ENCODE results near the gene ZNF263.

ZNF263 gene

DNA sequence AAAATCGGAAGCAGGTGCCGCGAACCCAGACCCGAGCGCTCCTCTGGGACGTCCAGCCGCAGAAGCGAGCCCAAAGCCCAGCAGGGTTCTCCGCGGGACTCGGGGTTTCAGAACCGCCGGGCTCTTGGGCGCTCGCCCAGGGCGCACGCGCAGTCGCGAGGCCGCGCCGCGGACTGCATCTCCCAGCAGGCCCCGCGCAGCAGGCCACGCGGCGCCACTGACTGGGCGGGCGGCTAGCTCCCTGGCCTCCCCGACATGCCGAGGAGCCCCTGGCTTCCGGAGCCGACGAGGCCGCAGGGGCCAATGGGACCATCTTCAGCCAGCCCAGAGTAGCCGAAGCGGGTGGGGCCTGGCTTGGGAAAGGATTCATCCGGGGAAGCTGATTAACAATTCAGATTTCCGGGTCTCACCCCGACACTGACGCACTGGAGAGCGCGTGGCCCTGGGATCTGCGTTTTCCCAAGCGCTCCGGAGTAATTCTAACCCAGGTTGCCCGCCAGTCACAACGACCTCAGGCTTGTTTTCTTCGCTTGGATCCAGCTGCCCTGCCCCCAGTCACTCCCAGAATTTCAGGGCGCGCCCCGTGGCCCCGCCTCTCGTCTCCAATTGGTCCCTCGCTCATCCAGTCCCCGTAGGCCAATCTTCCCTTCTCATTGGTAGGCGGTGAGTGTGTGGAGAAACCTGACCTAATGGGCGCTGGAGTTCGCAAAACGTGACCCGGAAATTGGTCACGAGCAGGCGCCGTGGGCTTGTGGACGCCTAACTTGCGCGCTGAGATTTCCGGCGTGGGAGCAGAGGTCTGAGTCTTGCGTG, at the start of gene ZNF263:
Gene ZNF263, plus strand, starts transcription at position 762 of the 813 bp plus-strand sequence. CDS start 328 bp downstream, outside the sequence.
- DNase-seq = peak; percentile 94 to 96

DNA sequence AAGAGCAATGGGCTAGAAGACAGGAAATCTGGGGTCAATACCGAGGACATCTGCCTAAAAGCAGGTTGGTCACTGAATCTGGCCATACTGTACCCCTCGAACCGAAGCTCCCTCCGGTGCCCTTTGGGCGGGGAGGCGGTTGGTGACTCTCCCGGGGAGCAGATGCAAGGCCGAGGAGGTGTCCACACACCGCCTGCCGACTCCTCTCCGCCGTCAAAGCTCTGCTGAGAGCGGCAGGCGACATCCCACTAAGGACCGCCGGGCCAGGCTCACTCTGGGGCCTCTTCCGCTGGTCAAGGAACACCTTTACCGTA, 48.8 kb upstream of the ZNF263 start:
- no peak for DNase-seq

DNA sequence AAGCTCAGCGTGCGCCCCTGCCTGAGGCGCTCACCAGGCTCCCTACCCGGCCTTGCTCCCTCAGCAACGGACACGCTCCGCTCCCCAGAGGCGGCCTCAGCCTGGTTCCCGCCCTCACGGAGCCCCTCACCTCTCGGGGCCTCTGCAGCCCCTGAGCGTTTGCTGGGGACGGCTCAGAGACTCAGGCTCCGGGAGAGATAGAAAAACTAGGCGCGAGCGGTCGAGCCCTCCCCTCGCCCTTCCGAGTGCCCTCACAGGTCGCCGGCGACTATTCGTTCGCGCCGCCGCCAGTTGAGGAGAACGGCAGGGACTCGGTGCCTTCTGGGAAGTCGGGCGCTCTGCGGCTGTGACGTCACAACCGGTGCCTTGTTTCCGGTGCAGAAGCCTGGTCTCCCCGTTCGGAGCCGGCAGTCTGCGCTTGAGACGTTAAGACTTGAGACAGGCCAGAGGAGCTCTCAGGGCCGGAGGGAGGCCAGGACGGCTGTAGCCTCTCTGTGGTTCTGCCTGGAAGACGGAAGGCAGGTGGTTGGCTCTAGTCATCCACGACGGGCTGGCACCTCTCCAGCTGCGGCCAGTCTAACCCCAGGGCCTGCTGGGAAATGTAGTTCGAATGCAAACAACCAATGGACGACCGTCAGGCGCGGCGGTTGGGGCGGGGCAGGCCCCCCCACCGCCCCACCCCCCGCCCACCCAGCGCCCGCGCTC, 48.3 kb upstream of the ZNF263 start, which contains the start of gene ZNF200:
Gene ZNF200, minus strand, starts transcription at position 302 of the 705 bp plus-strand sequence. CDS start 1,403 bp downstream, outside the sequence.
- peak; percentile 95 for DNase-seq

DNA sequence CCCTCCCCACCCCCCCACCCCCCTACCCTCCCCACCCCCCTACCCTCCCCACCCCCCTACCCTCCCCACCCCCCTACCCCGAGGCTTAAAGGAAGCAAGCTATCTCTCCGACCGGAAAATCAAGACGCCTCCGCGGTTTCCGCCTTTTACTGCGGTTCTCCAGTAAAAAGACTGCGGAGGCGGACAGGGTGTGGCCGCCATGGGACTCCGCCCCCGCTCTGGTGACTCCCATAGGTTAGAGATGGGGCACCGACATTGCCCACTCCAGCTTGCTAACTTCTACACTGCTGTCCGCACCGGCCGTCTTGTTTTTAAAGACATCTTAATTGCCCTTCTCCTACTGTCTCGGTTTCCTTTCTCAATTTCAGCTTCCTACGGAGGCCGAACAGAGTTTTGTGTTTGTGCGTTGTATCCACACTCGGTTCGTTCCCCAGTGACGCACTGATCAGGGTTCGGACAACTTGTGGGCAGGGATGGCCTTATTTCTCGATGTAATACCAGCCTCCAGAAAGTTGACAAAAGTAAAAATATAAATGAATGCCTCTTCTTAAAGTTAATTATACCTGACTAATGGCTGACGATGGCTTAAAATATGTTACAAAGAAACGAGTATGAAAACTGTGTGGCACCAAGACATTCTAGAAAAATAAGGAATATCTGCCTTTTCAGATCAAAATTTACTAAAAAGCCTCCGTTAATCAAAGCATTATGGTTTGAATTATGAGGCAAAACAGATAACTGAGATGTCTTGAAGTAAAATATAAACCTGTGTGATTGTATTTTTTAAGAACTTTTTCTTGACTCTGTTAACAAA, 47.2 kb upstream of the ZNF263 start:
- DNase-seq = peak; percentile 56 to 57

DNA sequence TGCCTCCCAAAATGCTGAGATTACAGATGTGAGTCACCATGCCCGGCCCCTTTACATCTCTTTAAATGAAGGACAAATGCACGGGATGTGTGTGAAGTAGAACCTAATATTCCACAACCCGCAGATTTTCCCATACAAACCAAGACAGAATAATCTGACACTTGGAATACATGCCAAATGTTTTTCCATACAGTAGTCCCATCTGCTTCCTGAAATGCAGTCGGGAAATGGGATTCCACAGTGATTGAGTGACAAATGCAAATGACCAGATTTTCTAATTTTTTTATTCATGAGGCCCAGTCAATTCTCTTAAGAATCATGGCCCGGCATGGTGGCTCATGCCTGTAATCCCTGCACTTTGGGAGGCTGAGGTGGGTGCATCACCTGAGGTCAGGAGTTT, 41.5 kb upstream of the ZNF263 start:
- DNase-seq = no peak

DNA sequence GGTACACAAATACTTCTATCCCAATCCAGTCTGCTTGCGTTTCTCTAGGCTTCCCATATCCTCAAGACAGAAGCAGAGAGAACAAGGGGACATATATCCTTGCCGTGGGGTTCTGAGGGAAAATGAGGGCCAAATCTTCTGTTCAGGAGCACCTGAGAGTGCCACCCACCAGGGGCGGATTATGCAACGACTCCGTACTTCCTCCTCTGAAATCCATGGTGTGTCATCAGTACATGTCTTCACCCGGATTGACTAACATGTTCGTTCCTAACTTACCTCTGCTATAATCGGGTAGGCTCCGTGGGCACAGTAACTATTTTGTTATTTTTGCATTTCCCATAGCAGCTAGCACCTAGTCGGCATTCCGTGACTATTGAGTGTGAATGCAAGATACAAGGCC, 40.6 kb upstream of the ZNF263 start:
- DNase-seq = peak in 1 of 2 donors; percentile 21

DNA sequence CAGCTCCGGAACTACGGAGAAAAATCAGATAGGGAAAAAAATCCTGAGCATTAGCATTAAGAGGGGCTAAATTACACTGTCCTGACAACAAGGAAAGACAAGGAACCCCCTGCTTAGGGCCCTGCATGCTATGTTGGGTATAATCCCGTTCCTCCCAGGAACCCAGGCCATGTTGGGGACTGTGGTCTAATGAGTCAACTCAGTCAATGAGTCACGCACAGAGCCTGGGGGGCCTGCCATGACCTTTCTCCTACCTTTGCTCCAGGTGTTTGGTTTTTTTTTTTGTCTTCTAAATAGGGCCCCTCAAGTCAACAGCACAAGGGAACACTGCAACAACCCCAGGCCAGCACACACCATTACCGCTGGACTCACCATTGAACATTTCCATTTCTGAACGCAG, 39.4 kb upstream of the ZNF263 start:
- no peak for DNase-seq

DNA sequence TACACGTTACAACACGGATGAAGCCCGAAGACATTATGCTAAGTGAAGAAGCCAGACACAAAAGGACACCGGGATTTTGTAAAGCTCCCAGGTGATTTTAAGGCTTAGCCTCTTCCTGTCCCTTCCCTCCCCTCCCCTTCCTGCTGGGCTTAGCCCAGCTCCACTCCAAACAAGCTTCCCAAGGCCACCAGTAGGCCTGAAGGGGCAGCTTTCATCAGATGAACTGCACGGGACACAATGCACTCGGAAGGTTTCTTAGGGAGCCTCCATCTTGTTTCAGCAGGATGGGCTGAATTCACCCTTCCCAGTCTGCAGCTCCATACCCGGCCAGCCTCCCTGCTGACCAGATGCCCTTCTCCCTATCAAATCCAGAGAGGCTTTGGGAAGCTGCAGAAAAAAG, 37.3 kb upstream of the ZNF263 start:
- DNase-seq = no peak

DNA sequence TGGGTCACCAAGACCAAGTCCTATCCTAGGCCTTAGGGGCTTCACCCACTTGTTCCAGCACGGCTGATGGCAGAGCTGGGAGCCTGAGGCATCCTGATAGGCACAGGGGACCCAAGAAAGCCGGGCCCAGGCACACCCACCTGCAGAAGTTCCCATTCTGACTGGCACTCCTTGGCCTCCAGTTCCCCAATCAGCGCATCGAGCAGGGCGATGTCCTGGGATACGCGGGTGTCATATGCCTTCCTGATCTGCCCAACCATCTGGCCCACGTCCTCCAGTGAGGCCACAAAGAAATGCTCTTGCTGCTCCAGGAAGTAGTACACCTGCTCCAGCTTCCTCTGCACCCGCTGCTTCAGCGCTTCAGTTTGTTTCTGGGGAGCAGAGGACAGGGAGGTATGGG, 36.4 kb upstream of the ZNF263 start:
- DNase-seq = no peak

DNA sequence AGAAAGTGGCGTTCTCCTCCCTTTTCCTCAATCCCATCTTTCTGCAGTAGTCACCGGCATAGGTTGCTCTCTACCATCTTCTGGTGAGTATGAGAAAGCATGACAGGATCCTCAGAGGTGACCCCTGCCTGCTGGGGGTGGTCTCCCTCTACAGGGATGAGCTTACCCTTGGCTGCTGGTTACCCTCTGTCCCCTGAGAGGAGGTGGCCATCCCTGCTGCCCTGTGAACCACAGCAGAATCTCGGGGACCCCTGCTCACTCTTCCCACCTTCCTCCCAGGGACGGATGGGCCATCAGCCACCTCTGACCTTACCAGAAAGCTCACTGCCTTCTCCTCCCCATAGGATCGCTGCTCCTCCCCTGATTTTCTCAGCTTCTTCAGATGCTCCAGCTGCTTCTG, 34.7 kb upstream of the ZNF263 start:
- DNase-seq = no peak

DNA sequence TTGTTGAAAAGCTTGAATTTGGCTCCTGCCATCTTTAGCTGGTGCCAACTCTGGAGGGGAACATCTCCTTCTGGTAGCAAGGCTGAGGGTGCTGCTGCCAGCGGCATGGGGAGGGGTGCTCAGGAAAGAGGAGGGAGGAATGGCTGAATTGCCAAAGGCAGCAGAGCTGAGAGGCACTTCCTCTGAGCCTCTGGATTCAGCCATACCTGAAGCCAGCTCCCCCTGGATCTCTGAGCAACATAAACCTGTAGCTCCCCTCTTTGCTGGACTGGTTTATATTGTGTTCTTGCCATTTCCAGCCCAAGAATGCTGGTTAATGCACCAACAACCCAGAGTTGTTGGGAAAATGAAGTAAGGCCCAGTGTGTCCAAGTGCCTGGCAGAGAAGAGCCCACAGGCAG, 34.3 kb upstream of the ZNF263 start:
- DNase-seq = no peak

DNA sequence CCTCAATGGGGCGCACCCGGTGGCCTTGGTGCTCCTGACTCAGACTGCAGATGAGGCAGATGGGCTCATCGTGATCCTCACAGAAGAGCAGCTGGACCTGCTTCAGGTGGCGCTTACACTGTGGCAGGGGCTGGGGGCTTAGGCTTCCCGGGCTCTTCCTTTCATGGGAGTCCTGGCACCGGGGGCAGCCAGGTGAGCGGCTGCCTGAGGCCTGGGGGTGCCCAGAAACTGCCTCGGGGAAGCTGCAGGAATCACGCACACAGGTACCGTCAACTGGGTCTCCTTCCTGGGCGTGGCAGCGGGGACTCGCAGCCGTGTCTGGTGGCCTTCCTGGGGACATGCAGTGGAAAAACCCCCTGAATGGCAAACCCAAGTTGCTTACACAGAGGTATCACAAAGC, 33.8 kb upstream of the ZNF263 start:
- no peak for DNase-seq

DNA sequence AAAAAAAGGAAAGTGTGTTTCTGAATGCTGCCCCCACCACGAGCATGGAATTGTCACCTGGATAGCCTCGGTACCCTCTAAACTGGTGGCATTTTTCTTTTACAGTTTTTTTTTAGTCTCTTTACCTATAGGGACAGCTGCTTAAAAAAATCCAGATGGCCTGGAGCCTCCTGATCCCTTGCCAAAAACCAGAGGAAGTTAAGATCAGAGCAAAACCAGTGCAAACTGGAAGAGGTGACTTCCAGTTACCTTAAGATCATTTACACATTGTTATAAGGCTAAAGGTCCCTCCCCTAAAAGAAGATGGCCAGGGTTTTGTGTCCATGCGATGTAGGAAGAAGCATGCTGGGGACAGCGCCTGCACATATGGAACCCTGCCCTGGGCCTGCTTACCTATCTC, 30.3 kb upstream of the ZNF263 start:
- no peak for DNase-seq

DNA sequence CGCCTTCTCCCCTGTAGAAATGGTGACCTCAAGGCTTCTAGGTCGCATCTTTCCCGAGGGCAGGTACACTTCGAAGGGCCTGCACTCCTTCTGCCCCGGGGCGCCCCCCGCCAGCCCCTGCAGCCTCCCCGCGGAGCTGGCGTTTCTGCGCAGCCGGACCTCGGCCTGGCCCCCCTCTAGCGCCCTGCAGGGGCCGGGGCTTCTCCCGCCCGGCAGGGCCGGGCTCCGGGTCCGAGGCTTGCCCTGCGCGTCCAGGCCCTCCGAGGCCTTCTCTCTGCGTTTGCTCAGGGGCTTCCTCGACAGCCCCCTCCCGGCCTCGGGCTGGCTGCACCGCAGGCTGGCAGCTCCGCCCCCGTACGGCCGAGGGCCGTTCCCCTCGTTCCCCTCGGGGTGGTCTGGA, 29.0 kb upstream of the ZNF263 start:
- DNase-seq = no peak

DNA sequence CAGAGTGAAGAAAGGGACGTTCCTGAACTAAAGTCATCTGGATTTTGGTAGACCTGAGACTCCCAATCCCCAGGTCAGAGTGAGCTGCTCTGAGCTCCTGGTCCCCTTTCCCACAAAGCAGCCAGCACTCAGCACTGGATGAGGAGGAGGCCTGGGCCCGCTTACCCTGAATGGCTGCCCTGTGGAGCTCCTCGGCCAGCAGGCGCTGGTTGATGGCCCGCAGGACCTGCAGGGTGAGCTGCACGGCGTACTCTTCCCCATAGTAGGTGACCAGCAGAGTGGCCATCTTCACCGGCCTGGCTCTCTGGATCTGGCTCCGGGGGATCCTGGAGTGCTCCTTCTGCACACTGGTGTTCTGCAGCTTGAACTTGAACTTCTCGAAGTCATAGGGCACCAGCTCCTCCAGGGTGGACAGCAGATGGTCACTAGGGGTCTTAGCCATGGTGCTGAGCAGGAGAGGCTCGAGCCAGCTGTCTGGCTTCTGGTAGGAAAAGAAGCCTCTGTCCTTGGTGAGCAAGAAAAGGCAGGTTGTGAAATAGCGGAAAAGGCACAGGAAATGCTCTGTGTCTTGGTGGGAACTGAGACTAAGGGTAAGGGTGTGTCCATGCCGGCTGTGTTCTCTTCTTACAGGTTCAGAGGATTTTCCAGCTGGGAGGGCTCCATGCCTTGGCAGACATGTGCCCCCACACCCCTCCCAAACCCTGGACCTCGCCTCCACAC, 27.0 kb upstream of the ZNF263 start, which contains the start of gene MEFV:
Gene MEFV, minus strand, starts transcription at position 488 of the 720 bp plus-strand sequence. Its CDS starts 46 bp downstream, at position 442.
- peak in 1 of 2 donors; percentile 56 for DNase-seq

DNA sequence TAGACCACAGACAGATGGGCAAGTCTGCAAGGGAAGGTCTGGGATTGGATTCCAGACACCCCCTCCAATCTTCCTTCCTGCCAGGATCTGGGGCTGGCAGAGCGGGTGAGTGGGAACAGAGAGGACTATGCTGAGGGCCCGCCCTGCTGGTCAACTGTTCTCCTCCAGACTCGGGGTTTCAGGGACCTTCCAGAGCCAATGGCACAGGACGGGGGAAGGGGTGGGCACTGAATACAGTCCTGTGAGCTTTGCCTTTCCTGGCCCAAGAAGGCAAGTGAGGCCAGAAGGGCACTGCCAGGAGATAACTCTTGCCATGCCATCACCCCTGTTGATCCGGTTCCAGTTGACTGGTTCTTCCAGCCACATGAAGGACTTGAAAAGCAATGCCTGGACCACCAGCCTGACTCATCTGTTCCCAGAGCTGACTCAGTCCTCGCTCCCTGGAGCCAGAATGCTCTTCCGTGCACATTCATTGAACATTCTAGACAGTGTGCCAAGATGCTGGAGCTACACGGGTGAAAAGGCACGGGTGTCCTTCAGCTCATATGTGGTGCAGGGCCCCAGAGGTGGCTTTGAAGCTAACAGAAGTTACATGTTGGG, 26.3 kb upstream of the ZNF263 start:
- no peak for DNase-seq

DNA sequence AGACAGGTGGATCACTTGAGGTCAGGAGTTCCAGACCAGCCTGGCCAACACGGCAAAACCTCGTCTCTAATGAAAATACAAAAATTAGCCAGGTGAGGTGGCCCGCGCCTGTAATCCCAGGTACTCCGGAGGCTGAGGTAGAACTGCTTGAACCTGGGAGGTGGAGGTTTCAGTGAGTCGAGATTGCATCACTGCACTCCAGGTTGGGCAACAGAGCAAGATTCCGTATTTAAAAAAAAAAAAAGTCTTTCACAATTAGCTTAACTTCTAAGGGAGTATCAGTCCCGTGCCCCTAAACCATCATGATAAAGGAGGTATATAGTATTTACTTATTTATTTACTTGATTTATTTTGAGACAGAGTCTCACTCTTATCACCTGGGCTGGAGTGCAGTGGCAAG, 23.5 kb upstream of the ZNF263 start:
- no peak for DNase-seq

DNA sequence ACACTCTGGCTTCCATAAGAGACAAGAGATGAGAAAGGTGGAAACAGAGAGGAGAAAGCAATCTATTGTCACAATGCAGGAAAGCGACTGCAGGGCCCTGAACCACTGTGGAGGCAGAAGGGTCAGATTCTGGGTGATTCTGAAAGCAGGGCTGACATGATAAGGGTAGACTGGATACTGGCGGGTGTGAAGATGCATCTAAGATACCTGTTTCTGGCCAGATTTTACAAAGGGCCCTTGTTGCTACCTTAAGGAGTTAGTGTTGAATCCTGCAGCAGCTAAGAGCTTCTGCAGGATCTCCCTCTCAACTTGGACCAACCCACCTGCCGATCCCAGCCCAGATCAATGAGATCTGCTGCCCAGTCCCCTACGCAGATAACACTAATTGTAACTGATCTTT, 20.8 kb upstream of the ZNF263 start:
- no peak for DNase-seq

DNA sequence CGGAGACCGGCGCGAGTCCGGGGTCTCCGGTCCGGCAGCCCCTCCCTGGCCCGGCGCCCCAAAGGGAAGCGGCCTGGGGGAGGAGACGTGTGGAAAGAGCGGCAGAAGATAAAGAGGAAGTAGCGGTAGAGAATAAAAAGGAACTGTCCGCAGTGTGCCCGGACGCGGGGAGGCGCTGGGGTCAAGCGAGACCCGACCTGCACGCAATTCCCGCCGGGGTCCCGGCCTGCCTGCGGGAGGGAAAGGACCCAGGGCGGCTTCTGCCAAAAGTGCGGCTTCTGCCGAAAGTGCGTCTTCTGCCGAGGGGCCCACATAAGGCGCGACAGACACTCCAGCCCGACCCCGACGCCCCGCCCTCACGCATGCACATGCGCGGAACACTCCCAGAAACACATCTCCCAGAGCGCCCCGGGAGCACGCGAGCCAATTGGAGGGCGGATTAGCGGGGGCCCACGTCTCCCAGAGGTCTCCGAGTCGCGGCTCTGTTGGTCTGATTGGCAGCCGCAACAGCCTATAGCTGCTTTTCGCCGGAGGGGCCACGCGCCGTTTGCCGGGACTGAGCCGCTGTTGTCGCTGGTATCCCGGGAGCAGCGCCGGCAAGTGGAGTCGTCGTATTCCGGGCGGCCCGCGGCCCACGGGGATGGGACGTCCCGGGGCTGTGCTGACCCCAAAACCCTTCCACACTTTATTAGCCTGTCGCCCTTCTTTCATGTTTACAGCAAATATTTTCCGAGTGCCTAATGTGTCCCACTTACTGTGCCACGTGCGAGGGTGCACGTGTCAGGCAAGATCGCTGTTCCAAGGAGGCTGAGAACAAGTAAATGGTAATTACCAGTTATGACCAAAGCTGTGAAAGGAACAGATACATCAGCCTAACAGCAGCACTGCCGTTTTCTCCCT, 18.9 kb upstream of the ZNF263 start:
- peak; percentile 98 for DNase-seq

DNA sequence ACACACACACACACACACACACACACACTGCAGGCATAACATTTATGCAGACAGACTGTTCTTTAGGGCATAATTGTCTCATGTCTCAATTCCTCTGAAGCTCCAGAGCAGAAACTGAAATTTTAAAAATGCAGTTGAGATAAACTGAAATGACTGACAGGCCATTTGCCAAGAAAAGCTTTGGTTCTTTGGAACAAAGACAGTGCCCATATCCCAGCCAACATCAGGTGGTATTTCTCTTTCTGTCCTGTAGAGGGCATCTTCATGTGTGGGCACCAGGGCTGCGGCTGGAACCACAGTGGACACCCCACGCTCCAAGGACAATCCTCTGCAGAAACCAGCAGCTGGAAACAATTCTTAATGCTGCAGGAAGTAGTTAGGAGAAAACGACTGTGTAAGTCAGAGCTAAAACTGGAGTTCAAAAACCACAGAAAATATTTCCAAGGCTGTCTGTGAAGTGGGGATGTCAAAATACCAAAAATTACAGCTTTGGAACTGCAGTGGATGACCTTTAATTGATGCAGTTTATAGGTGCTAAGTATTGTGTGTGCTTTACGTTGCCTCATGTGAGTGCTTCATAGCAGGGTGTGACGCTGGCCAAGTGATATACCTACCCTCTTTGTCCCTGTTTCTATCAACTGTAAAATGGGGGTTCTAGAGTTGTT, 16.3 kb upstream of the ZNF263 start:
- peak in 1 of 2 donors; percentile 46 for DNase-seq

DNA sequence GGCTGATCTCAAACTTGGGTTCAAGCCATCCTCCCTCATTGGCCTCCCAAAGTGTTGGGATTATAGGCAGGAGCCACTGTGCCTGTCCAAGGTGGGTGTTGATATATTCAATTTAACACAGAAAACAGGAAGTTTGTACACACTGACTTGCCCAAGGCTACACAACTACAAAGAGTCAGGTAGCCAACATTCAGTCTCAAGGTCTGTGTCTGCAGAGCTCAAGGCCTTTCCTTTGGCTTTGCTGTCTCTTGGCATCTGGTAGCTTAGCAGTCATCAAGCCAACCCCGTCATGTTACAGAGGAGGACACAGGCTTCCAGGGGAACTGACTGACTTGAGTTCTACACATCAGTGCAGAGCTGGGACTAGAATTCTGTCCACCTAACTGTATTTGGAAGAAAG, 15.0 kb upstream of the ZNF263 start:
- no peak for DNase-seq
